HG03060 (cell line): ENCODE measurements around the gene LRRC3.
"Not testable (repeated sequence)": the region's sequence is repeated elsewhere in the genome, so short reads cannot be mapped to it uniquely, and the experiment has no call there.

Experiments used
- ATAC-seq: cut with Tn5 transposase; IDR thresholded peaks from one replicate; pipeline ENCODE4 v1.9.1; 2021; ENCODE audit warnings: low read depth, moderate number of reproducible peaks; ENCODE audit not compliant: unreplicated experiment

Gene LRRC3

DNA sequence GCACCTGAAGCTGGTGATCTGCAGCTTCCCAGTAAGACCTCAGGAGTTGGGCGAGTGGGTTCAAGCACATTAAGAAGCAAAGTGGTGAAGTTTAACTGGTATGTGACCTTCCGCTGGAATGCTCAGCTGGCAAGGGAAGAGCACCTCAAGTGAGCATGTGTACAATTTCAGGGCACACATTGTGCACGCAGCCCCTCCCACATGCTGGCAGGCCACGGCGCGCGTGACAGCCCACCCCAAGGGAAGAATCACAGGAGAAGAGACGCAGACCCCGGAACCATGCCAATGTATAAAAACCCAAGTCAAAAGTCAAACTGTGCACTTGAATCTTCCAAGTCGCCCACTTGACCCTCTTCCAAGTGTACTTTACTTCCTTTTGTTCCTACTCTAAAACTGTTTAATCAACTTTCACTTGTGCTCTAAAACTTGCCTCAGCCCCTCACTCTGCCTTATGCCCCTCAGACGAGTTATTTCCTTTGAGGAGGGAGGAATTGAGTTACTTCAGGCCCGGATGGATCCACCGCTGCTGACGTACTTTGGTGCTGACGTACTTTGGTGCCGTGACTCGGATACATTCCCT is 20.0 kb downstream of the LRRC3 start:
- ATAC-seq = no peak

DNA sequence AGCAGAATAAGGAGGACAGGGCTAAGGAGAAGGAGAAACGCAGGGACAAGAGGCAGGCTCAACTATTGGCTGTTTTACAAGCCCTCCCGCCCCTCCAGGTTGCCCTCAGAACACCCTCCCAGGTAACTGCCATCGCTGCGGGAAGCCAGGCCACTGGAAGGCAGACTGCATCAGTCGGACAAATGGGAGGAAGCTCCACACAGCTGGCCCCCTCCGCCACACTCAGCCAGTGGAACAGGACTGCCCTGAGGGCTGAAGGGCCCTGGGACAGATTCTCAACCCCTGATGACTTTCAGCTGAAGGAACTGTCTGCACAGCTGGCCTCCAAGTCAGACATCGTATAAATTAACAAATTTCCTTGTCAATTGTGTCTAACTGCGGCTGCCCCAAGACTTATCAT is 21.8 kb downstream of the LRRC3 start:
- no peak for ATAC-seq

DNA sequence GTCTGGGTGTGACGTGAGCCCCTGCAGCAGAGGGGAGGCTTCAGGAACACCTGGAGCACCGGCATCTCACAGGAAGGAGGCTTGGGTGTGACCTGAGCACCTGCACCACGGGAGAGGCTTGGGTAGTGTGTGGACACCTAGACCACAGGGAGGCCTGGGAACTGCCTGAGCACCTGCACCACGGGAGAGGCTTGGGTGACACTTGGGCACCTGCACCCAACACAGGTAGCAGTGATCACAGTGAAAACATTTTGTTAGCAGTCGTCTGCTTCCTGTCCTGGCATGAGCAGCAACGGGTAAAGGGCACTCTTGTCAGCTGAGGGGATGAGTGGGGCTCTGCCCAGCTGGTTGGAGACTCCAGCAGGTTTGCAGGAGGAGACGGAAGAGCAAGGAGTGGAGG is 22.4 kb downstream of the LRRC3 start:
- no peak for ATAC-seq

DNA sequence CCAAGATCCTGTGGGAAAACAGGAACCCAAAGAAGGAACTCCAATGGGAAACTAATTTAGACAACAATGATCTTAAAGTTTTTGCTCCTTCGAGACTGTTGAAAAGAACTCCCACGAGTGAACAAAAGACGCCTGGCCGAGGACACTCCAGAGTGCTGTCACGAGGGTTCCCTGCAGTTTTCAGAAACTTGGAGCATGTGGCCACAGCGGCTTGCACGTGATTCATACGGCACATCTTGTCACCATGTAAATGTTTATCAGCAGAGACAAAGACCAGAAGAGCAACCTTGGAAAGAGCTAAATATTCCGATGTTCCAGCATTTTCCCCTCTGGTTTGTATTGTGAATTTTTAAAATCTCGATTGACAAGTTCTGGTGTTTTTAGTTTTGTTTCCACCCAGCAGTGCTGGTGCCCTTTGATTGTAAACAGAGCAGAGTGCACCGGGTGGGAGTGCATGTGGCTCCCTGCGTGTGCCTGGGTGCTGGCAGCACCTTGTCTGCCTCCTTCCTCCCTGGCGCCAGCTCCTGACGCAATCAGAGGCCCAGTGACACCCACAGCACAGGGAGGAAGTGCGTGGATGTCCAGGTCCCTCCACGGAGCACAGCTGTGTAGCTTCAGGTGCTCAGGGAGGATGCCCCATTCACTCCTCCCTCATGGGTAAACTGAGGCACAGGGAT is 23.0 kb downstream of the LRRC3 start:
- ATAC-seq = no peak

DNA sequence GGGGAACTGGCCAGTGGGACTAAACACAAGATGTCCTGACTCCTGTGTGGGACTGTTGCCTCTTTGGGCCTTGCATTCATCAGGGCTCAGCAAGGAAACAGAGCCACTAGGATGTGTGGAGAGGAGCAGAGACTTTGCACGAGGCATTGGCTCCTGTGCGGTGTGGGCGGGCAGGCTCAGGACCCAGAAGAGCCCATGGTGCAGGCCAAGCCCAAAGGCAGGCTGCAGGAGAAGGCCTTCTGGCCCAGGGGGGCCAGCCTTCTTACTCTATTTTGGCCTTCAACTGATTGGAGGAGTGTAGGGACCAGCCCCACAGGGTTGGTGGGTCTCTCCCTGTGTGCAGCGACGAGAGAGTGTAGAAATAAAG is 23.5 kb downstream of the LRRC3 start:
- ATAC-seq = no peak

DNA sequence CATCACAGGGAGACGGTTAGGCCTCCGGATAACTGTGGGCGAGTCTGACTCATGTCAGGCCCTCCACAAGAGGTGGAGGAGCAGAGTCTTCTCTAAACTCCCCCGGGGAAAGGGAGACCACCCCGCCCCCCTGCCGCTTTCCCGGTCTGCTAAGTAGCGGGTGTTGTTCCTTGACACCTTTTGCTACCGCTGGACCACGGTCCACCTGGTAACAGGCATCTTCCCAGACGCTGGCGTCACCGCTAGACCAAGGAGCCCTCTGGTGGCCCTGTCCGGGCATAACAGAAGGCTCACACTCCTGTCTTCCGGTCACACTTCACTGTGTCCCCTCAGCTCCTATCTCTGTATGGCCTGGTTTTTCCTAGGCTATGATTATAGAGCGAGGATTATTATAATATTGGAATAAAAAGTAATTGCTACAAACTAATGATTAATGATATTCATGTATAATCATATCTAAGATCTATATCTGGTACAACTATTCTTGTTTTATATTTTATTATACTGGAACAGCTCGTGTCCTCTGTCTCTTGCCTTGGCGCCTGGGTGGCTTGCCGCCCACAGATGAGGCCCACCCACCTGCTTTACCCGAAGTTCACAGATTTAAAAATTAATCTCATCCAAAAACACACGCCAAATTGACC is 24.4 kb downstream of the LRRC3 start:
- not testable (repeated sequence) for ATAC-seq

GRCh38 chr21:44480200-44481053 is 25.1 kb downstream of the LRRC3 start:
- ATAC-seq = no peak

DNA sequence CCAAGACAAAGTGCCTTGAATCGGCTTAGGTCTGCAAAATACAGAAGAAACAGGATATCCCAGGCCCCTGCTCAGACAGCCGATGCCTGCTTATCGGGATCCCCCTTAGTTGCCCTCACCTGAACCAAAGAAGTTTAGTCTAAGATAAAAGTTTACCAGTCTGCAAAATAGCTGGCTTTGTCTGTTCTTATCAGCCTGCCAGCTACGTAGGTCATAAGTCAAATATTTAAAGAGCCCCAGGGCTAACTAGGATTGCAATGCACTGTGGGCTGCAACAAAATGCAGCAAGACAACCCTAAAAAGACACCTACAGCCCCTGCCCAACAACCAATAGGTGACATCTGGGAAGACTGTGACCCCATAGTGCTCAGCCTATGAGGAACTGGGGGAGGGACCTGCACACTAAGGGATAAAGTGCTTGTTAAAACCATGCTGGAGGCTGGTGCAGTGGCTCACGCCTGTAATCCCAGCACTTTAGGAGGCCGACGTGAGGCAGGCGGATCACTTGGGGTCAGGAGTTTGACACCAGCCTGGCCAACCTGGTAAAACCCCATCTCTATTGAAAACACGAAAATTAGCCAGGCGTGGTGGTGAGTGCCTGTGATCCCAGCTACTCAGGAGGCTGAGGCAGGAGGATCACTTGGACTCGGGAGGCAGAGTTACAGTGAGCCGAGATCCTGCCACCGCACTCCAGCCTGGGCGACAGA is 27.4 kb downstream of the LRRC3 start:
- no peak for ATAC-seq

DNA sequence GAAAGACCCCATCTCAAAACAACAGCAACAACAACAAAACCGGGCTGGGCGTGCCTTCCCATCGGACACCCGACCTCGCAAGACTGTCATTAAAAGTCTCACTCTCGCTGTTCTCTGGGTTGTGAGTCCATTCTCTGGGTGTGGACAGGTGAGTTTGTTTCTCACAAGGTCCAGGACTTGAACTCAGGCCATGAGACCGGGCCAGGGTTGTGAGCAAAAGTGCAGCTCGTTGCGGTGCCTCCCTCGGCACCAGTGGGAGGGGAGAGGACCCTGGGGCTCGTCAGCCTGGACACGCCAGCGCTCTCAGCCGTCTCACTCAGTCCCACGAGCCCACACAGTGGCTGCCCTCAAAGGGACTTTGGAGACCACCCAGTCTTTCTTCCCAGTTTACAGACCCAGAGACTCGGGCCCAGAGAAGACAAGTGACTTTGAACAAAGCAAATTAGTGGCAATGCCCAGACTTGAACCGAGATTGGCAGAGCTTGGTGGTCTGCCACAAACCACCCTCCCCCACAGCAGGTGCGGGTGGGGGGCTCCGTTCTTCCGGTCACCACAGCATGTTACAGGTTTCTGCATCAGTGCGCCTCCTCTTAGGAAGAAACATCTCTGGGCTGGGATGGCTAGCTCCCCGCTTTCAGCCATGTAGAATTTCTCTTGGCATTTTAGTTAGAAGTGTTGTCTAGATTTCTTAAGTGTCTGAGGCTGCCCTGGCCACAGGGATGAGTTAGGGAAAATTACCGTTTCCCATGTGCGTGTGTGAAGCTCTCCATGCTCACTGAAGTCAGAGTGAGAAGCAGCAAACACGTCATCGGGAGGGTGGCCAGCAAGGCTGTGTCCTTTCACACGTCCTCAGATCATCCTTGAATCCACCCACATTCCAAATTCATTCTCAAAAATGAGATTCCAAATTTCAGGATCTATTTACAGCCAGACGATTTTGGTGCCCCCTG is 28.3 kb downstream of the LRRC3 start:
- ATAC-seq = no peak

DNA sequence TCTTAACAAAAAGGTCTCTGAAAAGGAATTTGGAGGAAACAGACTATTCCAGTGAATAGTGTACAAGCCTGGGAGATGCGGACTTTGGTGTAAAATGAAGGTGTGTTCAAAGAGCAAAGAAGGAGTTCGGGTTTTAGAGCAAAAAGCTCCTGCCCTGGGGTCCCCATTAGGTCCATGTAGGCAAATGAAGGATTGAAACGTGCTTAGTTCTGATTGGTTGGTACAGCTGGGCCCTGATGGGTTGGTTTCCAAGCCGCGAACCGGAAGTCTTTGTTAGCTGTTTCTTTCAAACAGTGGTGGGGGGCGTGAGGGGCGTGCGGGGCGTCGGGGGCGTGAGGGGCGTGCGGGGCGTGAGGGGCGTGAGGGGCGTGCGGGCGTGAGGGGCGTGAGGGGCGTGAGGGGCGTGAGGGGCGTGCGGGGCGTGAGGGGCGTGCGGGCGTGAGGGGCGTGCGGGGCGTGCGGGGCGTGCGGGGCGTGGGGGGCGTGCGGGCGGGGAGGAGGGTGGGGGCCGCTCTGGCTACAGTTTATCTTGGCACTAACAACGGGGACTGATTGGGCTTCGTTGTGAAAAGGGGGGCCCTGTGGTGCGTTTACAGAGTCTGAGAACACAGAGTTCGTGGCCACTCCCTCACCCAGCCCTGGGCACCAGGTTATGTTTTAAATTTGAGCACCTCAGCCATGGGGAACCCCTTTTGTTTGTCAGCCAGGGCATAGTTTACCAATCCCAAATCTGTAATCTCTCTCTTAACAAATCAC is 29.4 kb downstream of the LRRC3 start:
- ATAC-seq = no peak

GRCh38 chr21:44485254-44485793 is 30.0 kb downstream of the LRRC3 start:
- ATAC-seq = no peak

GRCh38 chr21:44485796-44486195 is 30.5 kb downstream of the LRRC3 start:
- no peak for ATAC-seq

DNA sequence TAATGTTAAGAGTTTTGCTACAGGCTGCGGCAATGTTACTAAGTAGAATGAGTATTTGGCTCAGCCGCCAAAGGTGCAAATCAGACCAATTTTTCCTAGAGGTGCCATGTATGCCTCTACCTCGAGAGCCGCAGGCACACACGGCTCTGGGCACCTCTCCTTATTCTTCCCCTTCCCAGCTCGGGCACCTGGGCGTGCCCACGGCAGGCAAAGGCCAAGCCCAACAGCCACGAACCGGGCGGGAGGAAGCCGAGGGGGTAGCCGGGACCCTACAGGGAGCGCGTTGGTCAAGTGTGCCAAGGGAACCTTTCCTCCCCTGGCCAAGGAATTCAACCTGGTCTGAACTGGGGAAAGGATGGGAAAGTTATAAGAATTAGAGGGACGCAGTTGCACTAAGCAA is 31.0 kb downstream of the LRRC3 start:
- ATAC-seq = no peak

DNA sequence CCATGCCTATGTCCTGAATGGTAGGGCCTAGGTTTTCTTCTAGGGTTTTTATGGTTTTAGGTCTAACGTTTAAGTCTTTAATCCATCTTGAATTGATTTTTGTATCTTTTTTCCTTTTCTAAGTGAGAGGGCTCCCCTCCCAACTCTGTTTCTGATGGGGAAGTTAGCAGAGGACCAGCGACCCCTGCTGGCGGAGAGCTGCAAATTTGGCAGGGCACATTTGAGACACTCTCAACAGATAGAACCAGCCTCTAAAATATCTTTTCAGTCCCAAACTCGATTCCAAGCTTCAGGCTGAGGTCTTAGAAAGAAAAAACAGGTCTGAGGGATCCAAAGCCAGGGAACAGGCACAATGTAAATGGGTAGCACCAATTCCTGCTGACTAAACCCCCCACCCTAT is 32.5 kb downstream of the LRRC3 start:
- ATAC-seq = no peak

DNA sequence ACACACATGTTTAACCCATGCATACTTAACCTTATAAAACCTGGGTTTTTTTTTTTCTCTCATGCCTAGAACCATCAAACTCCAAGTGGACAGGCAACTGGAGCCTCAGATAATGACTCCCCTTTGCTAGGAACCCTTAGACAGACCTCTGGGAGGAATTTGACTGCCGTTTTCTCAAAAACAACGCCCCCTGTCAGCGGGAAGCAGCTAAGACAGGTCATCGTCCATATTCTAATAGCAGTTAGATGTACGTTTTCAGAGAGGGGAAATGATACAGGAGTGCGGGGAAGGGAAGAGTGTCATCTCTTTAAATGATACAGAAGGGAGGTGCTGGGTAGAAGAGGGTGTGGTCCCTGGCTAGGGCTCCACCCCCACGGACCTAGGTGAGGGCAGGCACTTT is 34.7 kb downstream of the LRRC3 start:
- no peak for ATAC-seq

DNA sequence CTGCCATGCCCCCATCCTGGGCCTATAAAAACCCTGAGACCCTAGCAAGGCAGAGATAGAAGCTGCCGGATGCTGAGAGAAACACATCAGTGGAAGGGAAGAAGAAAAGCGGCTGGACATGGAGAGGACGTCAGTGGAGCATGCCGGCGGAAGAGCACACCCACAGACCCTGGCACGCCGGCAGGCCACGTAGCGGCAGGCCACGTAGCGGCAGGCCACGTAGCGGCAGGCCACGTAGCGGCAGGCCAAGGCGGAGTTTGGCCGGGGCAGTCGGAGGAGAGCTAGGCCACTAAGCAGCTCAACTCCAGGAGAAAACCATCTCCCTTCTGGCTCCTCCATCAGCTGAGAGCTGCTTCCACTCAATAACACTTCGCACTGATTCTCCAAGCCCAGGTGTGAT is 35.1 kb downstream of the LRRC3 start:
- ATAC-seq = no peak

DNA sequence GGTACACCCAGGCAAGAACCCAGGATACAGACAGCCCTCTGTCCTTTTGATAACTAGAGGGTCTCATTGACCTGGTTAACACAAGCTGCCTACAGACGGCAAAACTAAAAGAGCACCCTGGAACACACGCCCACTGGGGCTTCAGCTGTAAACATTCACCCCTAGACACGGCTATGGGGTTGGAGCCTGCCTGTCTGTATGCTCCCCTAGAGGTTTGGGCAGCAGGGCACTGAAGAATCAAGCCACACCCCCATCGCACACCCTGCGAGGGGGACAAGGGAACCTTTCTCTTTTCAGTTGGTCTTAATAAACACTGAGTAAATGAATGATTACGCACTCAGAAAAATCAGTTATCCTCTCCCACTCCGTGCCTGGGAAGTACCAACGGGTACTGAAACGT is 35.5 kb downstream of the LRRC3 start:
- ATAC-seq = no peak

- ATAC-seq = no peak
Observed at GRCh38 chr21:44492567-44493385, 37.5 kb downstream of the LRRC3 start.
